GM18519 (cell line): ENCODE results near the gene F8A3.
"Not testable (repeated sequence)": the region's sequence is repeated elsewhere in the genome, so short reads cannot be mapped to it uniquely, and the experiment has no call there.

Experiments
- ATAC-seq: cut with Tn5 transposase; IDR thresholded peaks from one replicate; pipeline ENCODE4 v1.9.1; 2021; ENCODE audit warnings: mild to moderate bottlenecking, moderate library complexity; ENCODE audit not compliant: unreplicated experiment, low FRiP score

Gene F8A3

DNA sequence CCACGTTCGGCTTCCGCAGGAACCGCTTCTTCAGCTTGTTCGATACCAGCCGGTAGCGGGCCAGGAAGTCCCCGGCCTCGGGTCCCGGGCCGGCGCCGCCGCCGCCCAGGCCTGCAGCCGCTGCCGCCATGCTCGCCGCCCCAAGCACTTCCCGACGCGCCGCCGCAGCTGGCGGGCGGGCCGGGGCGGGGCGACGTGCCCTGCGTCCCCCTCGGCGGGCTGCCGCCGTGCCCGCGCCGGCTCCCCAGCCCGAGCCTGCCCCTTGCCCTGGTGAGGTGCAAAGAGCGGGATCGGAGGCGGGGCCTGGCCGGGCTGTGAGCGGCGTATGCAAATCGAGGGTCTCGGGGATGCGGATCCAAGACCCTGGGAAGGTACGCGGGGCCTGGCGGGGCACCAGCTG lies at the start of gene F8A3:
TSS of gene F8A3 (minus strand) at position 150 of the 400 bp plus-strand sequence. CDS start at position 130, 20 bp downstream.
- ATAC-seq: peak; percentile 63

DNA sequence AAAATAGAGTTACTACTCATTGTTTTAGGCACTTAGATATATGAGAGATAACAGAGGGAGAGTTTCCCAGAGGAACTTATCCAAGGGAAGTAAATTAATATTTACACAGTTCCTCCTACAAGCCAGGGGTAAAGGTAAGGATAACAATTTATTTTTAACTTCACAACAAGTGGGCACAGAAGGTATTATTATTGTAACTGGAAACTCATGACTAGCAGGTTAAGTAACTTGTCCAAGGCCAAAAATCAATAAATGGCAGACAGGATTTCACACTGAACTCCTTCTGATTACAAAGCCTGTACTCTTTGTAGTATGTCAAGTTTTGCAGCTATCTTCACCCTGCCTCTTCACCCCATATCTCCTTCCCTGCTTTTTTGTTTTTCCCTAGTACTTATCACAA lies 46.9 kb upstream of the F8A3 start:
- ATAC-seq: no peak

DNA sequence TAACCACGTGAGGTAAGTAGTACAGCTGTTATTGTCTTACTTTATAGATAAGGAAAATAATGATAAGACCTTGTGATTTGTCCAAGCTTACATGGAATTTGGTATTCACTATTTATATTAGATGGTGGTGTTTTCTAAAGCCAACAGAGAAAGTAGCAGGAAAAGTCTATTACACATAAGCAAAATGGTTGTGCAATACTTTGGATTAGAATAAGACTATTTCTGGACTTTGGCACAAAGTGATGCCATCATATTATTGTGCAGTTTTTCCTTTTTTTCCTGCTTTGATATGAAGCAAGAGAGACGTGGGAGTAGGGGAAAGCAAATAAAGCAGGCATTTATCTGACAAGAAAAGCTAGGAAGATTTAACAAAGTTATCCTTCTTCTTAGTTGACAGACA lies 36.7 kb upstream of the F8A3 start:
- not testable (repeated sequence) for ATAC-seq

DNA sequence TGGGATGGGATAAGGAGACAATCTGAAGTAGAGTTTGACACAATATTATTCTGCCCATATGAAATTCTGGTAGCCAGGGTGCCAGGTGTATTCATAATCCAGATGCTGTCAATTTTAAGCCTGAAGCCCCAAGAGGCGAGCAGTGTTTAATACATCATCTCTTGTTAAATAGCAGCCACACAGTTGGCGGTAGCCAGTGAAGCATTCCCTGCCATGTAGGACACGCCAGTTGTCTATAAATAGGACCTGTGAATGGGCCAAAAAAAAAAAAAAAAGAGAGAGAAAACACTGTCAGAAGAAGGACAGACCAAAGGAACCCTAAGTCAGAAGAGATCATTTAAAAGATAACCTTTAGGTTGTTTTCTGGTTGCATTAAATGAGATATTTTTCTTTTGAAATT lies 33.0 kb upstream of the F8A3 start:
- not testable (repeated sequence) for ATAC-seq

DNA sequence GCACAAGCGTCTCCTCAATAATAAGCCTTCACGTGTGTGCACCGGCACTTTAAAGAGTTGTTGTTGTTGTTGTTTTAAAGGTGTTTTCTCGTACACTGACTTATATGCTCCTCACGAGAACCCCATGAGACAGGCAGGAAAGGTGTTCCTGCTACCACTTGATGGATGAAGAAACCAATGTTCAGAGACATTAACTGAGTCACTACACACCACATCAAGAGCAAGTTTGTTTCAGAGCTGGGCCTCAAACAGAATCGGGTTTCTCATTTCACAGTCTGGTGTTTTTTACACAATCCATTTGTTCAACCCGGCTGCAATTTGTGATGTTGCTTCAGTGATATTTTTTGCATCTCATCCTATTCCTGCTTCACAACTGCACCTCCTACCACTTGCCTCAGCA lies 18.7 kb upstream of the F8A3 start:
- ATAC-seq: not testable (repeated sequence)

DNA sequence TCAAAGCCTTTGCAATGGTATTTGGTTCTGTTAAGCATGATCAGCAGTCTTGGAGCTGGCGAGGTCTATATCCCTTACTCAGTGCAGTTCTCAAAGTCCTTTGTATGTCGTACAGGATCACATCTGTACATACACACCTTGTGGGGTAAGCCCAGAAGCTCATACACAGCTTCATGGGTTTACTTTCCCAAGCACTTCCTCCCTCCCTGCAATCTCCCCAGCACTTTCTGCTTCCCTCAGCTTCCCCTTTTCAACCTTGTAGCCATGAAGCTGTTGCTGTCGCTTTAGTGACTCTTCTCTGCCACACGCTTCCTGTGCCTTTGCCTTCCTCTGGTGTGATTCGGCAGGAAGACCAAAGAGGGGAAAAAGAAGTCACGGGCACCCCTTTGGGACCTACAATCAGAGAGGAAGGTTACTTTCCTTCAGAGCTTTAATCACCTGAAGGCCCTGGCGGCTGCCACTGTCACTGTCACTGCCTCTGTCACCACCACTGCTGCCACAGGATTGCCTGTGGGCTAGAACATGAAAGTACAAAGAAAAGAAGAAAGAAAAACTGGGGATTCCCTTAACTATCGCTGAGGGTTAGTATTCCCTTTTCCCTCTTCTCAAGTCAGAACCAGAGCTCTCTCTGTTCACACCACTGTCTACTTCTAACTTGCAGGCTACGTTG lies 8.0 kb upstream of the F8A3 start:
- ATAC-seq: not testable (repeated sequence)

DNA sequence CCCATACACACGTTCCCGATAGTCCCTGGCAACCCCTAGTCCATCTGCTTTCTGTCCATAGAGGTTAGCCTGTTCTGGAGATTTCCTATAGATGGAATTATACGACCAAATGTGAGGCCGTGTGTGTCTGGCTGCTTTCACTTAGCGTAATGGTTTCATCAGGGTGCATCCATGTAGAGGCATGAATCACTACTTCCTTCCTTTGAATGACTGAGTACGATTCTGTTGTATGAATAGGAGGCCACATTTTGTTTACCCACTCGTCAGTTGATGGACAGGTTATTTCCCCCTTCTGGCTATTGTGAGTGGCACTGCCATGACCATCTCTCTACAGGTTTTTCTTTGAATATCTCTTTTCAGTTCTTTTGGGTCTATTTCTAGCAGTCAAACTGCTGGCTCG lies 2.1 kb upstream of the F8A3 start:
- ATAC-seq: not testable (repeated sequence)

DNA sequence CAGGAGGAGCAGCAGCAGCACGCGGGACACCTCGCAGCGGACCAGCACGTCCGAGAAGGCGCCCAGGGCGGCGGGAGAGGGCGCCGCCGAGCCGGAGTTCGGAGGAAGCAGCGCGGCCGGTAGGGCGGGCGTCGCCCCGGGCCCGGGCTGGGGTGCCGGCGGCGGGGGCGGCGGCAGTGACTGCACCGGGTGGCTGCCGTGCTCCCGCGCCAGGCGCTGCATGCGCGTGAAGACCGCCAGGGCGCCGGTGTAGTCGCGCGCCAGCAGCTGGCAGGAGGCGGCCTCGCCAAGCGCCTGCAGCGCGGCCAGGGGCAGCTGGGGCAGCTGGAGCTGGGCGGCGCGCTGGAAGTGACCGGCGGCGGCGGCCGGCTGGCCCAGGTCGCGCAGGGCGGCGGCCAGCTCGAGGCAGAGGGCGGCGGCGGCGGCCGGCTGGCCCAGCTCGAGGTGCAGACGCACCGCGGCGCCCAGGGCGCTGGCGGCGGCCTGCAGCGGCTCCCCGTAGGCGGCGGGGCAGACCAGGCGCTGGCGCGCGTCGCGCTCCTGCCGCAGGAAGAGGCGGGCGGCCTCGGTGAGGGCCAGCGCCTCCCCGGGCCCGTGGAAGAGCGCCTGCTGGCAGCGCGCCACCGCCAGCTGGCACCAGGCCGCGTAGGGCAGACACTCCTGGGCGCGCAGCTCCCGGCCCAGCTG lies 516 bp downstream of the F8A3 start:
- peak; percentile 39 for ATAC-seq

DNA sequence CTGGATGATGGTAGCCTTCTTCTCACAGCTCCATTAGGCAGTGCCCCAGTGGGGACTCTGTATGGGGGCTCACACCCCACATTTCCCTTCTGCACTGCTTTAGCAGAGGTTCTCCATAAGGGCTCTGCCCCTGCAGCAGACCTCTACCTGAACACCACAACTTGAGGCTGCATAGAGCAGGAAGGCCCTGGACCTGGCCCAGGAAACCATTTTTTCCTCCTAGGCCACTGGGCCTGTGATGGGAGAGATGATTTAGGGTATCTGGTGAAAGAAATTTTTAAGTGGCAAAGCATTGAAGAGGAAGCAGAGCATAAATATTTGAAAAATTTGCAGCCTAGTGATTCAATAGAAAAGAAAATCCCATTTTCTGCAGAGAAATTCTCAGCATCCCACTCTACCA lies 17.3 kb downstream of the F8A3 start:
- no peak for ATAC-seq

DNA sequence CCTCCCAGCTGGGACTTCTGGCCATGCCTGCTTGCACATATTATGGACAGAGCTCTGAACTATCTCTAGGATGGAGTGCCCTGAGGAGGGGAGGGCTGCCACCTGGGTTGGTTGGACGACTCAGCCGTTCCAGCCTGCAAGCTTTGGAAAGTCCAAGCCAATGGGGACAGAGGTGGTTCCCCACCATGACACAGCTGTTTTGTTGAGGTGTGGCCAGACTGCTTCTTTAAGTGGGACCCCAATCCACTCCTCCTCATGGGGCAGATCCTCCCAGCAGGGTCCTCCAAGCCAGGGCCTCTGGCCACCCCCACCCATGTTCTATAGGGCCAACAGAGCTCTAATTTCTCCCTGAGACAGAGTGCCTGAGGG lies 22.7 kb downstream of the F8A3 start:
- ATAC-seq: no peak

DNA sequence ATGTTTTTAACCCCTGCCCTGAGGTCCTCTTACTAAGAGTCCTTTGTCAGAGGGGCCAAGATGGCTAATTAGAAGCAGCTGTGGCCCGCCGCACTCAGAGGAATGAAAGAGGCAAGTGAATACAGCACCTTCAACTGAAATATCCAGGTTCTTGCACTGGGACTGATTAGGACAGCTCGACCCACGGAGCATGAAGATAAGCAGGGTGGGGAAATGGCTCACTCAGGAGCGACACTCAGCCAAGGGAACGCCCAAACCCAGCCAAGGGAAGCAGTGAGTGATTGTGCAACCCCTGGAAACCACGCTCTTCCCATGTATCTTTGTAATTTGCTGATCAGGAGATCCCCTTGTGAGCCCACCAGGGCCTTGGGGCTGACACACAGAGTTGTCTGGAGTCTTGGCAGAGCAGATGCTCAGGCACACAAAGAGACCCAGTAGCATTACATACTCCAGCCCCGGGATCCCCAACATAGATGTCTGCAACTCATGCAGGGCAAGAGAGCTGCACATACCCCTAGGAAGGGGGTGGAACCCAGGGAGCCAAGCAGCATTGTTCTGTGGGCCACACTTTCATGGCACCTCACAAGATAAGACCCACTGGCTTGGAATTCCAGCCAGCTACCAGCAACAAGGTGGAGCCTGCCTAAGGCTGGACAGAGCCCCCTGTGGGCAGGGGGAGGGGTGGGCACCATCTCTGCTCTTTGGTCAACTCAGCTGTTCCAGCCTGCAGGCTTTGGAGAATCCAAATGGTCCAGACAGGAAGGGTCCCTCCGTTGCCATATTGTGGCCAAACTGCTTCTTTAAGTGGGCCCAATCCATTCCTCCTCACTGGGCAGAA lies 23.3 kb downstream of the F8A3 start:
- ATAC-seq: no peak

DNA sequence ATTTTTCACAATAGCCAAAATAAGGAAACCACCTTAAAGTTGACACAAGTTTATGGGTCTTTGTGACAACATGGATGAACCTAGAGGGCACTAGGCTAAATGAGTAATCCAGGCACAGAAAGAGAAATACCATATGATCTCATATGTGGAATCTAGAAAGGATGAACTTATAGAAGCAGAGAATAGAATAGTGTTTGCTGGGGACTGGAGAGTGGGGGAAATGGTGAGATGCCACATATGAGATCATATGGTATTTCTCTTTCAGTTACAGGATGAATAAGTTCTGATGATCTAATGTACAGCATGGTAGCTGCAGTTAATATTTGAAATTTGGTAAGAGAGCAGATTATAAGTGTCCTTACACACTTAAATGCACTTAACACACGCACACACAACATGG lies 40.7 kb downstream of the F8A3 start:
- ATAC-seq: no peak
